ENCODE measurements around the gene LCLAT1. TPM values are rescaled to one million over a fixed set of nuclear protein-coding genes. Genes with fewer than 3 reads are reported as not detected.

The LCLAT1 gene
- total RNA-seq, 1 experiment from 2014 or later = 21.7 TPM

DNA sequence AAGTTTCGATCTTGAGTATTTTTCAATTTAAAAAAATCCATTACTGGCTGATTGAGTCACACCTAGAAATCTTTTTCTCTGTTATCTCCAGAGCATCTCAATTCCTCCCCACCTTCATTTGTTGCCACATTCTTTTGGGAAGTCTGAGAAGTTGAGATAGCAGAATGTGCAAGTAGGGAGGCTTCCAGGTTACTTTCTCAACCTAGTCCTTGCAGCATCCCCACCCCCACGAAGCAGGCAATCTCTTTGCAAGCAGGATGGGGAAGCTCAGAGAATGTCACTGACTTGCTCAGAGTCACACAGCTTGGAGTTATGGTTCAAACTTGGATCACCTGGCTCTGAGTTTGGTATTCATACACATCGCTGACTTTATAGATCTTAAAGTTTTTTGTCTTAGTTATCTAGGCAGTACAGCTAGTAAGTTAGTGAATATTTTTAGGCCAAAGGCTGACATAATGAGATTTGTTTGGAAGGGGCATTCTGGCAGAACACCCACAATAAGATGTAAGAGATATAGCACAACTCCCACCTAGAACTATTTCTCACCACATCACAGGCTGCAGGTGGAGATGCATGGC, 25.9 kb upstream of the LCLAT1 start:
- Histone ChIP-seq H3K9me3 (ENCODE audit: low read length) (no peaks in the 10 kb centered on the region), H2AFZ (ENCODE audit: low read length) (no peak overlapping the region), H3K4me3 (ENCODE audit: low read length) (no peak overlapping the region), H4K20me1 (ENCODE audit: insufficient read depth, low read depth, low read length) (no peaks in the 10 kb centered on the region), H3K27ac (ENCODE audit: low read length) (no peak overlapping the region), H3K4me2 (ENCODE audit: low read depth, low read length, poor library complexity, severe bottlenecking) (no peak overlapping the region), H3K4me1 (ENCODE audit: low read length) (no peaks in the 10 kb centered on the region), H3K9ac (ENCODE audit: low read length) (no peak overlapping the region), H3K79me2 (ENCODE audit: low read length) (no peaks in the 10 kb centered on the region), H3K9me2 (replicated peaks; ENCODE audit: insufficient read depth, low read length) (no peaks in the 10 kb centered on the region), H3K27me3 (ENCODE audit: low read length) (no peaks in the 10 kb centered on the region), H3K36me3 (ENCODE audit: insufficient read depth, low read length) (no peaks in the 10 kb centered on the region)
- DNase-seq = no peak

DNA sequence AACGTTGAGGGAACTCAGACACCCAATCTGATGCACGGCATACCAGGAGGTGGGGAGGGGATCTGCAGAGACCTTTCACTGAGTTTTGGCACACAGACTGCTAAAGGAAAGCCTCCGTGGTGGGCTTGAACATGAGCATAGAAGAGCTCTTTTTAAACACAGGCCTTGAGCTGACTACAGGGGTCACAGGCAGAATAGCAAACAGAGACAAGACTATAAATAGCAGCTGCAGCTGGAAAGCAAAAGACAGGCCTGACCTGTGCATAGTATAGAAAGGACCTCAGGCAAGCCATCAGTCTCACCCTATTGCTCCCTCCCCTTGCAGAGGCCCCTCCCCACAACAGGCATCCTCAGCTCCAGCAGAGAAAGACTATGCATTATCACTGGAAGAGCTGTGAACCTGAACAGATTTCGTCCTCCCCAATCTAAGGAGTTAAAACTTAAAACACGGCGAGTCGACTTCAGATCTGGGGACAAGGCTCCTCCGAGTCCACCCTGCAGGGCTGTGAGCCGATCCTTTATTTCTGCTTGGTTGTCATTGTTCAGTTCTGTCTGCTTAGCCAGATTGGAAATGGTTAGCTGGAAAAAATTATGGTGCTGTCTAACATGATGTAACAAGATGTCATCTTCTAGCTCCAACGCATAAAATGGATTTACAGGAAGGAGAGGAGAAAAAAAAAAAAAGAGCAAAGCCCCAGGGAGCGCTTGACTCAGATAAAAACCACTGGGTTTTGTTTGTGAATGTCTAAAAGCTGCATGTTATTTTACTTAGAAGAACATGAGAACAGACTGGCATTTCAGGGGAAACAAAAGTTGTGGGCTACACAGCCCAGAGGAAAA, 25.2 kb upstream of the LCLAT1 start:
- Histone ChIP-seq H4K20me1 (ENCODE audit: insufficient read depth, low read depth, low read length) (no peaks in the 10 kb centered on the region), H3K4me3 (ENCODE audit: low read length) (no peak overlapping the region), H3K4me2 (ENCODE audit: low read depth, low read length, poor library complexity, severe bottlenecking) (no peak overlapping the region), H3K27ac (ENCODE audit: low read length) (no peak overlapping the region), H3K79me2 (ENCODE audit: low read length) (no peaks in the 10 kb centered on the region), H3K4me1 (ENCODE audit: low read length) (no peaks in the 10 kb centered on the region), H3K9me3 (ENCODE audit: low read length) (no peaks in the 10 kb centered on the region), H3K9ac (ENCODE audit: low read length) (no peak overlapping the region), H2AFZ (ENCODE audit: low read length) (no peak overlapping the region), H3K27me3 (ENCODE audit: low read length) (no peaks in the 10 kb centered on the region), H3K36me3 (ENCODE audit: insufficient read depth, low read length) (no peaks in the 10 kb centered on the region), H3K9me2 (replicated peaks; ENCODE audit: insufficient read depth, low read length) (no peaks in the 10 kb centered on the region)
- DNase-seq = no peak

- Histone ChIP-seq H3K27ac (ENCODE audit: low read length) (no peak overlapping the region), H3K4me2 (ENCODE audit: low read depth, low read length, poor library complexity, severe bottlenecking) (no peak overlapping the region)
- DNase-seq = no peak
Measured at GRCh38 chr2:30422444-30423040, 24.5 kb upstream of the LCLAT1 start.

DNA sequence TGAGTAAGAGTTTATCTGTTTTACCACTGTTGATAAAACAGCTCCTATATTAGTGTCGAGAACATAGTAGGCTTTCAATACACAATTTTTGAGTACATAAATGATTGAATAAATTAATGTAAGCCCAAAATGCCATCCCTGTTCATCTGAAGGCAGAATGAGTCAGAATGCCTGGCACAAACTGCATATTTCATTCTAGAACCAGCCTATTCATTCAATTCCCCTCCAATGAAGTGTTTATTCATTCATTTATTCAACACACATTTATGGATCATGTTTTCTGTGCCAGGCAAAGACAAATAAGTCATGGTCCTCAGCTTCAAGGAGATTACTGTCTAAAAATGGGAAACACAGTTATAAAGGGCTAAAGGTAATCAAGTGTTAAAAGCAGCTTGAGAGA, 22.8 kb upstream of the LCLAT1 start:
- no peak overlapping the region for H3K9ac ChIP-seq (ENCODE audit: low read length)
- no peaks in the 10 kb centered on the region for H3K9me3 ChIP-seq (ENCODE audit: low read length)
- H3K36me3 ChIP-seq (ENCODE audit: insufficient read depth, low read length) = no peaks in the 10 kb centered on the region
- no peak overlapping the region for H3K27ac ChIP-seq (ENCODE audit: low read length)
- no peak for DNase-seq
- H3K79me2 ChIP-seq (ENCODE audit: low read length) = no peaks in the 10 kb centered on the region
- H3K4me2 ChIP-seq (ENCODE audit: low read depth, low read length, poor library complexity, severe bottlenecking) = no peak overlapping the region
- H4K20me1 ChIP-seq (ENCODE audit: insufficient read depth, low read depth, low read length) = no peaks in the 10 kb centered on the region
- H3K9me2 ChIP-seq (replicated peaks; ENCODE audit: insufficient read depth, low read length) = no peaks in the 10 kb centered on the region
- H3K27me3 ChIP-seq (ENCODE audit: low read length) = no peaks in the 10 kb centered on the region
- no peaks in the 10 kb centered on the region for H3K4me1 ChIP-seq (ENCODE audit: low read length)
- no peak overlapping the region for H3K4me3 ChIP-seq (ENCODE audit: low read length)
- H2AFZ ChIP-seq (ENCODE audit: low read length) = no peak overlapping the region

More at GRCh38 chr2:30422444-30423040, 24.5 kb upstream of the LCLAT1 start:
- Histone ChIP-seq H3K9me2 (replicated peaks; ENCODE audit: insufficient read depth, low read length) (no peaks in the 10 kb centered on the region), H3K9ac (ENCODE audit: low read length) (no peak overlapping the region), H3K36me3 (ENCODE audit: insufficient read depth, low read length) (no peaks in the 10 kb centered on the region), H3K27me3 (ENCODE audit: low read length) (no peaks in the 10 kb centered on the region), H3K4me1 (ENCODE audit: low read length) (no peaks in the 10 kb centered on the region), H3K79me2 (ENCODE audit: low read length) (no peaks in the 10 kb centered on the region), H2AFZ (ENCODE audit: low read length) (no peak overlapping the region), H3K9me3 (ENCODE audit: low read length) (no peaks in the 10 kb centered on the region), H4K20me1 (ENCODE audit: insufficient read depth, low read depth, low read length) (no peaks in the 10 kb centered on the region), H3K4me3 (ENCODE audit: low read length) (no peak overlapping the region)

GRCh38 chr2:30425326-30425725, 21.7 kb upstream of the LCLAT1 start:
- H3K9me3 ChIP-seq (ENCODE audit: low read length) = no peaks in the 10 kb centered on the region
- H4K20me1 ChIP-seq (ENCODE audit: insufficient read depth, low read depth, low read length) = no peaks in the 10 kb centered on the region
- no peak for DNase-seq
- H3K4me1 ChIP-seq (ENCODE audit: low read length) = no peaks in the 10 kb centered on the region
- no peaks in the 10 kb centered on the region for H3K36me3 ChIP-seq (ENCODE audit: insufficient read depth, low read length)
- no peak overlapping the region for H3K9ac ChIP-seq (ENCODE audit: low read length)
- H3K79me2 ChIP-seq (ENCODE audit: low read length) = no peaks in the 10 kb centered on the region
- no peak overlapping the region for H3K27ac ChIP-seq (ENCODE audit: low read length)
- no peaks in the 10 kb centered on the region for H3K9me2 ChIP-seq (replicated peaks; ENCODE audit: insufficient read depth, low read length)
- H2AFZ ChIP-seq (ENCODE audit: low read length) = no peak overlapping the region
- H3K27me3 ChIP-seq (ENCODE audit: low read length) = no peaks in the 10 kb centered on the region
- H3K4me3 ChIP-seq (ENCODE audit: low read length) = no peak overlapping the region
- H3K4me2 ChIP-seq (ENCODE audit: low read depth, low read length, poor library complexity, severe bottlenecking) = no peak overlapping the region

DNA sequence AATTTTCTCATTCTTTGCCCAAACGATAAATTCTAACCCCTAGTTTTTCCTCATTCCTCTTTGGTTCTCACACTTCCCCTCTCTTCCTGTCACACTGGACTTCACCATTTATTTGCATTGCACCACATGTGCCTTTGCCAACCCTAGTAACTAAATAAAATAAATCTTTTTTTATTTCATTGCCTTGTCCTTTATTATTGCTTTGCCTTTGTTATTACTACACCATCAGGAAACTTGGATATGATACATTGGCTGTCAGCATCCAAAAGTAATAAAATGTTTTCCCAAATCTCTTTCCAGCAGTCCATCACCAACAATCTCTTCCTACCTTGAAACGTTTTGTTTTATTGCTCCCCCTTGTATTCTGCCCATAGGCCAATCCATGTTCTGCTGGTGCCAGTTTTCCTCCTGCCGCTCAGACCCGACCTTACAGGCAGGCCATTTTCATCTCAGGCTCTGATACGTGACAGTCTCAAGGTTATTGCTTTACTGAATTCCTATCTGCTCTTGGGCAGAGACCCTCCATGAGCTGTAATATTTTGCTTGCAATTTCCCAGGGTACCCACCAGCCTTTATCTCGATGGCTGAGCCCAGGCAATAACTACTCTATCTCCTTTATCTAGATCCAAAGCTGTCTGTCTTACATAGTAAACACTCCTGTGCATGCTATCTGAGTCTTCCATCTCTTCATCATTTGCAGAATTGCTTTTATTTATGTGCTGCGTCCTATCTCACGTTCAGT, 19.3 kb upstream of the LCLAT1 start:
- no peaks in the 10 kb centered on the region for H3K9me2 ChIP-seq (replicated peaks; ENCODE audit: insufficient read depth, low read length)
- DNase-seq = no peak
- no peaks in the 10 kb centered on the region for H4K20me1 ChIP-seq (ENCODE audit: insufficient read depth, low read depth, low read length)
- H3K27ac ChIP-seq (ENCODE audit: low read length) = no peak overlapping the region
- H3K4me1 ChIP-seq (ENCODE audit: low read length) = no peaks in the 10 kb centered on the region
- no peaks in the 10 kb centered on the region for H3K79me2 ChIP-seq (ENCODE audit: low read length)
- H2AFZ ChIP-seq (ENCODE audit: low read length) = no peak overlapping the region
- H3K9me3 ChIP-seq (ENCODE audit: low read length) = no peaks in the 10 kb centered on the region
- no peak overlapping the region for H3K4me2 ChIP-seq (ENCODE audit: low read depth, low read length, poor library complexity, severe bottlenecking)
- no peak overlapping the region for H3K4me3 ChIP-seq (ENCODE audit: low read length)
- no peaks in the 10 kb centered on the region for H3K27me3 ChIP-seq (ENCODE audit: low read length)
- no peak overlapping the region for H3K9ac ChIP-seq (ENCODE audit: low read length)
- H3K36me3 ChIP-seq (ENCODE audit: insufficient read depth, low read length) = no peaks in the 10 kb centered on the region

GRCh38 chr2:30428348-30428662, 18.7 kb upstream of the LCLAT1 start:
- H3K4me1 ChIP-seq (ENCODE audit: low read length) = no peaks in the 10 kb centered on the region
- no peak for DNase-seq
- no peak overlapping the region for H3K4me2 ChIP-seq (ENCODE audit: low read depth, low read length, poor library complexity, severe bottlenecking)
- no peak overlapping the region for H3K9ac ChIP-seq (ENCODE audit: low read length)
- H3K36me3 ChIP-seq (ENCODE audit: insufficient read depth, low read length) = no peaks in the 10 kb centered on the region
- no peak overlapping the region for H2AFZ ChIP-seq (ENCODE audit: low read length)
- no peaks in the 10 kb centered on the region for H3K9me2 ChIP-seq (replicated peaks; ENCODE audit: insufficient read depth, low read length)
- no peak overlapping the region for H3K27ac ChIP-seq (ENCODE audit: low read length)
- H4K20me1 ChIP-seq (ENCODE audit: insufficient read depth, low read depth, low read length) = no peaks in the 10 kb centered on the region
- no peaks in the 10 kb centered on the region for H3K79me2 ChIP-seq (ENCODE audit: low read length)
- H3K4me3 ChIP-seq (ENCODE audit: low read length) = no peak overlapping the region
- H3K27me3 ChIP-seq (ENCODE audit: low read length) = no peaks in the 10 kb centered on the region
- no peaks in the 10 kb centered on the region for H3K9me3 ChIP-seq (ENCODE audit: low read length)

DNA sequence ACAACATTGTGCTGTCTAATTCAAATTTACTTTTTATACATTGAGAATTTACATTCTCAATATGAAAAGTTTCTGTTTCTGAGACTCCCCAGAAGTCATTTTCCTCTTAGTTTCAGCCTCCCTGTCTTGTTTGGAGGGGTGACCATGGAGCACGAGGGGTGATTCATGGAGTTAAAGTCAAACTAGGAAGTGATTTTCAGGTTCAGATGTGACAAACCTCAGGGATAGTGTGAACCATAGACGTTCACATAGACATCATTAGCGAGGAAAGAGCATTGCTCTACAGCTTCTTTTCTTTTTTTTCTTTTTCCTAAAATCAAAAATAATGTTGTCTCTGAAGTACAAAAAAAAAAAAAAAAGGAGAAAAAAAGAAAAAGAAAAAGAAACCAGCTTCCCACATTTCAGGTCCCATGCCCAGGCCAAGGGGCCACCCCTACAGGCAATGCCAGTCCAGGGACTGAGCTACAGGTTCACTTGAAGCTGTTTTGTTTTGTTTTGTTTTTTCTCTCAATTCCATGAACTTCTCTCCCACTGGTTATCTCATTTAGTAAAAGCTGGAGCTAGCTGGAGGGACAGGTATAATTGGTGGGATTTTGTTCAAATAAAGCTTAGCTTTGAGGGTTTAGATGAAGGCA, 18.1 kb upstream of the LCLAT1 start:
- Histone ChIP-seq H3K36me3 (ENCODE audit: insufficient read depth, low read length) (no peaks in the 10 kb centered on the region), H3K9me3 (ENCODE audit: low read length) (no peaks in the 10 kb centered on the region), H2AFZ (ENCODE audit: low read length) (no peak overlapping the region), H3K9ac (ENCODE audit: low read length) (no peak overlapping the region), H3K79me2 (ENCODE audit: low read length) (no peaks in the 10 kb centered on the region), H3K4me2 (ENCODE audit: low read depth, low read length, poor library complexity, severe bottlenecking) (no peak overlapping the region), H3K27ac (ENCODE audit: low read length) (no peak overlapping the region), H3K4me1 (ENCODE audit: low read length) (no peaks in the 10 kb centered on the region), H4K20me1 (ENCODE audit: insufficient read depth, low read depth, low read length) (no peaks in the 10 kb centered on the region), H3K4me3 (ENCODE audit: low read length) (no peak overlapping the region), H3K27me3 (ENCODE audit: low read length) (no peaks in the 10 kb centered on the region), H3K9me2 (replicated peaks; ENCODE audit: insufficient read depth, low read length) (no peaks in the 10 kb centered on the region)
- no peak for DNase-seq

All from Karpas-422 (cell line).